ENCODE results near the gene PCAT7.

PCAT7 gene

GRCh38 chr9:94606646-94607422, 52.0 kb downstream of the PCAT7 start:
- no peak for DNase-seq

GRCh38 chr9:94607423-94607691, 52.5 kb downstream of the PCAT7 start:
- no peak for DNase-seq

GRCh38 chr9:94610181-94610606, 55.3 kb downstream of the PCAT7 start:
- DNase-seq, result no peak

GRCh38 chr9:94611638-94612068, 56.8 kb downstream of the PCAT7 start:
- DNase-seq, result no peak

GRCh38 chr9:94612071-94612470, 57.2 kb downstream of the PCAT7 start:
- DNase-seq, result no peak

GRCh38 chr9:94613003-94613402, 58.1 kb downstream of the PCAT7 start:
- no peak for DNase-seq

- DNase-seq, result no peak
Measured at GRCh38 chr9:94619026-94619425, 64.1 kb downstream of the PCAT7 start.
